Sigmoid colon (tissue), 4 donors: ENCODE measurements around the gene LARGE1.

ENCODE experiments used
- EP300 ChIP-seq, 4 donors: sonication (generic); formaldehyde crosslinking; IDR thresholded peaks; one replicate each; pipeline ENCODE4 v1.6.1; 2017; ENCODE audit warnings: antibody characterized with exemption in 4 of 4
- POLR2A ChIP-seq, 2 donors: fragments of 450-650 bp; IDR thresholded peaks; one replicate each; pipeline ENCODE4 v1.6.1; 2016; ENCODE audit warnings: antibody characterized with exemption in 2 of 2, mild to moderate bottlenecking in 2 of 2, moderate library complexity in 2 of 2
- POLR2AphosphoS5 ChIP-seq, 4 donors: sonication (generic); formaldehyde crosslinking; IDR thresholded peaks; one replicate each; pipeline ENCODE4 v1.6.1; 2017; ENCODE audit warnings: antibody characterized with exemption in 4 of 4
- TF ChIP-seq, protein P1 (sequence below), 4 experiments: fragments of 450-650 bp in 3 of 4; fragments of 200-600 bp in 1 of 4; IDR thresholded peaks; one replicate each; pipeline ENCODE4 v1.5.1; 2016 to 2019; ENCODE audit warnings: antibody characterized with exemption in 4 of 4, mild to moderate bottlenecking in 3 of 4, moderate library complexity in 2 of 4

DNA sequence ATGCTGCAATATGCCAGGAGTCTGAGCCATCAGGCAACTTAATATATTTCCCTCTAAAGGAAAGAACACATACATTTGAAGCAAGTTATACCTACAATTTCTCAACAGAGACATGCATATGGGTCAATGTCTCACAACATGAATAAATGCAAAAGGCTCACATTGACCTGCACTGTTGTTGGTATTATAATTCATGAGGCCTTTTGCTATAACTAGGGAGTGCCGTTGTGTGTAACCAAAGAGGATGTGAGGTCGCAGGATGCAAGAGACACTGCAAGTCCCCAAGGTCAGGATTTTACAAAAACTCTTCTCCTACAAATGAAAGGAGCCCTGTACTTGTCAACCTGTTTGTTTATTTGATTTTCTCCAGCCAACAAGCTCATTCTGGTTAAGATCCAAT lies 250.5 kb downstream of the LARGE1 start:
- TF ChIP-seq, protein P1, sequence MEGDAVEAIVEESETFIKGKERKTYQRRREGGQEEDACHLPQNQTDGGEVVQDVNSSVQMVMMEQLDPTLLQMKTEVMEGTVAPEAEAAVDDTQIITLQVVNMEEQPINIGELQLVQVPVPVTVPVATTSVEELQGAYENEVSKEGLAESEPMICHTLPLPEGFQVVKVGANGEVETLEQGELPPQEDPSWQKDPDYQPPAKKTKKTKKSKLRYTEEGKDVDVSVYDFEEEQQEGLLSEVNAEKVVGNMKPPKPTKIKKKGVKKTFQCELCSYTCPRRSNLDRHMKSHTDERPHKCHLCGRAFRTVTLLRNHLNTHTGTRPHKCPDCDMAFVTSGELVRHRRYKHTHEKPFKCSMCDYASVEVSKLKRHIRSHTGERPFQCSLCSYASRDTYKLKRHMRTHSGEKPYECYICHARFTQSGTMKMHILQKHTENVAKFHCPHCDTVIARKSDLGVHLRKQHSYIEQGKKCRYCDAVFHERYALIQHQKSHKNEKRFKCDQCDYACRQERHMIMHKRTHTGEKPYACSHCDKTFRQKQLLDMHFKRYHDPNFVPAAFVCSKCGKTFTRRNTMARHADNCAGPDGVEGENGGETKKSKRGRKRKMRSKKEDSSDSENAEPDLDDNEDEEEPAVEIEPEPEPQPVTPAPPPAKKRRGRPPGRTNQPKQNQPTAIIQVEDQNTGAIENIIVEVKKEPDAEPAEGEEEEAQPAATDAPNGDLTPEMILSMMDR (IDR thresholded peaks at IDR 0.05): no peak
- TF ChIP-seq POLR2A (IDR thresholded peaks at IDR 0.05) (no peak), EP300 (IDR thresholded peaks at IDR 0.05) (no peak), POLR2AphosphoS5 (IDR thresholded peaks at IDR 0.05) (no peak)
